ENCODE data around the gene RBKS. TPM values are rescaled to one million over a fixed set of nuclear protein-coding genes. Genes with fewer than 3 reads are reported as not detected.

The RBKS gene
- polyA plus RNA-seq, 1 donor (not counting 4 experiments of a cell fraction or from before 2014, with no cell fraction given) = 1.9 TPM

DNA sequence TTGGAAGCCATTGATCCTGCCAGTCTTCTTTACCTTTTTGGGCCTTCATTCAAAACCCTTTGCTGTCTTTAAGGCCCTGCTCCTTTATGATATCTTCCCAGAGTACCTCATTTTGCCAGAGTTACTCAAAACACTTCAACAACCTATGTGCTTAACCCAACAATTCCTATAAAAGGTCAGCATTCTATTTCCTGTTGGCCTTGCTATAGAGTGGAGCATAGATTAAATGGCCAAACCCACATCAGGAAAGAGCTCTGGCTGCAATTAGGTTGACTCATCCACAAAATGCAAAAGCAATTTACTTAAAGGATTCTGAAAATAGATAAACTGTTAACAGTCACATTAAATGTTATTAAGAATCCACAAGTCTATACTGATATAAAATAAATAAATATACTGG is 97.4 kb downstream of the RBKS start:
- Histone ChIP-seq H3K36me3 (ENCODE audit: control insufficient read depth in 2 of 2, extremely low read depth in 1 of 2, insufficient read depth in 2 of 2, low read length in 2 of 2) (no peaks in the 10 kb centered on the region), H3K9ac (ENCODE audit: control insufficient read depth, extremely low read depth, insufficient read depth, low read length) (no peak overlapping the region), H3K9me1 (ENCODE audit: control insufficient read depth, extremely low read depth, insufficient read depth, low read length) (no peaks in the 10 kb centered on the region), H3K4me1 (ENCODE audit: control insufficient read depth, extremely low read depth, insufficient read depth, low read length) (peaks cover 11% of the 10 kb centered on the region), H3K27ac (ENCODE audit: control insufficient read depth, insufficient read depth, low read length) (no peak overlapping the region), H3K4me3 (ENCODE audit: control insufficient read depth in 2 of 3, extremely low read depth in 1 of 3, insufficient read depth in 2 of 3, low read depth in 1 of 3, low read length in 3 of 3) (no peak overlapping the region), H3K79me2 (ENCODE audit: control insufficient read depth, insufficient read depth, low read length) (no peaks in the 10 kb centered on the region), H4K20me1 (ENCODE audit: control insufficient read depth, extremely low read depth, insufficient read depth, low read length) (no peaks in the 10 kb centered on the region), H2AFZ (ENCODE audit: control insufficient read depth, low read length) (peak overlapping the region; percentile 61), H3K9me3 (ENCODE audit: control insufficient read depth, low read depth, low read length) (no peaks in the 10 kb centered on the region), H3K4me2 (ENCODE audit: control insufficient read depth, extremely low read depth, insufficient read depth, low read depth, low read length) (no peak overlapping the region), H3K27me3 (ENCODE audit: control insufficient read depth, extremely low read depth, insufficient read depth, low read length) (no peaks in the 10 kb centered on the region)
- dilution Hi-C loops (cut with MboI; ENCODE audit: extremely low pct_ligation_motif_present, low sequenced_read_pairs) = no loop called here
- DNase-seq (ENCODE audit: low read depth, low spot score) (no peak), FAIRE-seq (peak; percentile 62)
- TF ChIP-seq CTCF (optimal IDR thresholded peaks at IDR 0.05 in 1 of 3, IDR thresholded peaks at IDR 0.05 in 1 of 3, conservative IDR thresholded peaks at IDR 0.05 in 1 of 3; ENCODE audit: extremely low read depth in 1 of 3, insufficient read depth in 2 of 3, low read length in 3 of 3) = no peak
- TF ChIP-seq EZH2 (IDR thresholded peaks at IDR 0.05; ENCODE audit: low read length) = no peak

- Histone ChIP-seq H3K79me2 (ENCODE audit: control insufficient read depth, insufficient read depth, low read length) (no peaks in the 10 kb centered on the region), H3K9me1 (ENCODE audit: control insufficient read depth, extremely low read depth, insufficient read depth, low read length) (no peaks in the 10 kb centered on the region), H3K9ac (ENCODE audit: control insufficient read depth, extremely low read depth, insufficient read depth, low read length) (no peak overlapping the region), H3K4me1 (ENCODE audit: control insufficient read depth, extremely low read depth, insufficient read depth, low read length) (peaks cover 8% of the 10 kb centered on the region), H3K27ac (ENCODE audit: control insufficient read depth, insufficient read depth, low read length) (no peak overlapping the region), H3K9me3 (ENCODE audit: control insufficient read depth, low read depth, low read length) (no peaks in the 10 kb centered on the region), H3K27me3 (ENCODE audit: control insufficient read depth, extremely low read depth, insufficient read depth, low read length) (no peaks in the 10 kb centered on the region), H3K4me2 (ENCODE audit: control insufficient read depth, extremely low read depth, insufficient read depth, low read depth, low read length) (no peak overlapping the region), H3K4me3 (ENCODE audit: control insufficient read depth in 2 of 3, extremely low read depth in 1 of 3, insufficient read depth in 2 of 3, low read depth in 1 of 3, low read length in 3 of 3) (no peak overlapping the region), H4K20me1 (ENCODE audit: control insufficient read depth, extremely low read depth, insufficient read depth, low read length) (no peaks in the 10 kb centered on the region), H3K36me3 (ENCODE audit: control insufficient read depth in 2 of 2, extremely low read depth in 1 of 2, insufficient read depth in 2 of 2, low read length in 2 of 2) (no peaks in the 10 kb centered on the region), H2AFZ (ENCODE audit: control insufficient read depth, low read length) (no peak overlapping the region)
- no peak for FAIRE-seq
- no peak for DNase-seq (ENCODE audit: low read depth, low spot score)
- TF ChIP-seq EZH2 (IDR thresholded peaks at IDR 0.05; ENCODE audit: low read length) = no peak
- TF ChIP-seq CTCF (optimal IDR thresholded peaks at IDR 0.05 in 1 of 3, IDR thresholded peaks at IDR 0.05 in 1 of 3, conservative IDR thresholded peaks at IDR 0.05 in 1 of 3; ENCODE audit: extremely low read depth in 1 of 3, insufficient read depth in 2 of 3, low read length in 3 of 3) = no peak
- dilution Hi-C loops (cut with MboI; ENCODE audit: extremely low pct_ligation_motif_present, low sequenced_read_pairs) = no loop called here
These were observed 99.4 kb downstream of the RBKS start for GRCh38 chr2:27790796-27791195.

Data from keratinocyte (primary cell).